Cerebellar nuclear complex (tissue), 1 donor: ENCODE data around the gene CDK18.

ENCODE experiments used
- DNase-seq, 2 experiments: peaks; one replicate each; lab custom pipeline; 2025; lab: John Stamatoyannopoulos, UW

Gene CDK18

GRCh38 chr1:205569411-205570172, 65.1 kb downstream of the CDK18 start:
- DNase-seq, result no peak

- no peak for DNase-seq
Observed at GRCh38 chr1:205570173-205570501, 65.7 kb downstream of the CDK18 start.

- no peak for DNase-seq
Observed at GRCh38 chr1:205570796-205571537, 66.5 kb downstream of the CDK18 start.

GRCh38 chr1:205571747-205572146, 67.3 kb downstream of the CDK18 start:
- no peak for DNase-seq

GRCh38 chr1:205572421-205572820, 68.0 kb downstream of the CDK18 start:
- DNase-seq, result no peak

GRCh38 chr1:205575294-205575885, 70.9 kb downstream of the CDK18 start:
- DNase-seq, result no peak

GRCh38 chr1:205576011-205576410, 71.5 kb downstream of the CDK18 start:
- DNase-seq, result no peak

GRCh38 chr1:205576805-205577761, 72.6 kb downstream of the CDK18 start:
- no peak for DNase-seq

- no peak for DNase-seq
Observed at GRCh38 chr1:205577874-205578658, 73.6 kb downstream of the CDK18 start.

- no peak for DNase-seq
Observed at GRCh38 chr1:205578780-205579571, 74.5 kb downstream of the CDK18 start.

- no peak for DNase-seq
Observed at GRCh38 chr1:205579711-205580110, 75.2 kb downstream of the CDK18 start.

GRCh38 chr1:205580140-205580922, 75.9 kb downstream of the CDK18 start:
- no peak for DNase-seq

- no peak for DNase-seq
Observed at GRCh38 chr1:205580923-205581180, 76.4 kb downstream of the CDK18 start.

- no peak for DNase-seq
Observed at GRCh38 chr1:205581321-205581980, 77.0 kb downstream of the CDK18 start.

GRCh38 chr1:205582046-205582445, 77.6 kb downstream of the CDK18 start:
- no peak for DNase-seq
